ENCODE data around the gene OR6S1. TPM values are rescaled to one million over a fixed set of nuclear protein-coding genes. Genes with fewer than 3 reads are reported as not detected.
"Not testable (repeated sequence)": the region's sequence is repeated elsewhere in the genome, so short reads cannot be mapped to it uniquely, and the experiment has no call there.

The OR6S1 gene
- total RNA-seq, 2 experiments from 2014 or later: not detected

DNA sequence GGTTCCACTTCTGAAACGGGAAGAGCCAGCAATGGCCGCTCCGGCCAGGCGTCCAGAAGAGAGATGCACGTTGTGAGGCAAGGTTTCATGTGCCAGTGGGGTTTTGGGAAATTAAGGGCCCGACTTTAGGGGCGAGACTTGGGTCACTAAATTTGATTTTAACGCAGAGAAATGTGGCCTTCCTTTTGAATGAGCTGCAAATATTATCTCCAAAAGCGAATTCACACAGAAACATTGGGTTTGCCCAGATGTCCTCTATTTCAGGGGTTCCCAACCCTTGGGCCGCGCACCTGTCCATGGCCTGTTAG is 40.6 kb upstream of the OR6S1 start:
- Mint-ChIP-seq H3K4me1 (peaks cover 14% of the 10 kb centered on the region), H3K36me3 (ENCODE audit: low read depth) (no peaks in the 10 kb centered on the region), H3K27me3 (no peaks in the 10 kb centered on the region), H3K27ac (no peak overlapping the region), H3K9me3 (no peaks in the 10 kb centered on the region), H3K4me3 (no peak overlapping the region)
- DNase-seq: no peak
- ChIA-PET CTCF (interaction anchor here (0.8 to 7.3 kb wide), 14 partner anchors 9 to 332 kb away, joined by 3 to 42 read pairs (median 8); no protein-coding TSS in a partner anchor), POLR2A (no interaction called here)

DNA sequence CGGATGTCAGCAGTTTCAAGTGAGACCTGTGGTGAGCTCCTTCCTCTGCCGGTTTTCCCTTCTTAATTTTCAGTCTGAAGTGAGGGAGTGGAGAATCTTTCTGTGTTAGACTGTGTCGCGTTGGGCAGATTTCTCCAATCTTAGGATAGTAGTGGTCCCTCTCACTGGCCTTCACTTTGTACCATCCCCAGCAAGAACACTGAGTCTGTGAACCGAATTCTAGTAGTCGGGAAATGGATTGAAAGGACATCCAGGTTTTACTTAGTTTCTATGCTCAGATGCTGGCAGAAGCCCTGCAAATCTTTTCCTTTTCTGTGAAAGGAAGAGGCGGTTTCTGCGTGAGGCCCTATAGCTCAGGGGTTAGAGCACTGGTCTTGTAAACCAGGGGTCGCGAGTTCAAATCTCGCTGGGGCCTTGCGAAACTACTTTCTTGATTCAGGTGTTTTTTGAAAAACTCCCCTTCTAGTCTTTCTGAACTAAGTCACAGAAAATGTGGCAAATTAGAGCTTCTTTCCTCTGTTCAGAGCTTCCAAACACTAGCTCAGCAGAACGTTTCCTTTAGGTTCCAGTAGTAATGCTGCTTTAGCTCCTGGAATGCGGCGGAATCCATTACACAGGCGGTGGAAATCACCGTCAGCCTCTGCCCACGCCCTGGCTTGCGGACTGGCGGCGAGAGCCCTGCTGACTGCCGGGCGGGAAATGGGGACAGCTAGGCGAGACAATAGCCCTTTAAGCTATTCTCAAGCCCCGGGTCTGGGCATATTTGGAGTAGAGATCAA is 40.0 kb upstream of the OR6S1 start:
- CTCF ChIA-PET: interaction anchor here (0.5 to 7.3 kb wide), 19 partner anchors 8 to 1870 kb away, joined by 3 to 42 read pairs (median 4); no protein-coding TSS in a partner anchor
- Mint-ChIP-seq H3K27ac (no peak overlapping the region), H3K27me3 (no peaks in the 10 kb centered on the region), H3K36me3 (ENCODE audit: low read depth) (no peaks in the 10 kb centered on the region), H3K9me3 (no peaks in the 10 kb centered on the region), H3K4me1 (peaks cover 14% of the 10 kb centered on the region), H3K4me3 (no peak overlapping the region)
- POLR2A ChIA-PET: interaction anchor here (0.6 to 1.2 kb wide), 5 partner anchors 13 to 338 kb away, joined by 3 to 7 read pairs (median 4); partner anchors contain the start of gene PARP2
- peak; percentile 87 for DNase-seq

DNA sequence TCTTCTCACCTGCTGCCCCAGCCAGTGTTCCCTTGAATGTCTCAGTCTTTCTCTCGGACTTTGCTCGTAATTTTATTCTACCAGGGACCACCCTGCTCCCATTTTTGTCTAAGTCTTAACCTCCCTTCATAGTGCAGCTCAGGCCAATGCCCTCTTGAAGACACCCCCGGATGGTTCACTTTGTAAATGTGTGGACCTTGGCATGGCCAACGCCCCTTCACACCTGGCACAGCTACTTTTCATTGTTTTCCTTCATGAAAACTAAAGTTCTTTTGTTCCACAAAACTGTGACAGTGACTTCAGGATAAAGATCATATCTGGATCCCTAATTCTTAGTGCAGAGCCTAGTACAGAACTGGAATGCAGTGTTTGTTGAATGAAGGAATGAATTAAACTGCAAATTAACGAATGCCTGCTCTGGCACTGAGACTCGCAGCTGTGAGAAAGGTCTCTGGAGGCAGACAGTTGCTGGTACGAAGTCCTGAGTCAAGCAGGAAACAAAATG is 39.4 kb upstream of the OR6S1 start:
- Mint-ChIP-seq H3K4me3 (no peak overlapping the region), H3K27ac (no peak overlapping the region), H3K27me3 (no peaks in the 10 kb centered on the region), H3K36me3 (ENCODE audit: low read depth) (no peaks in the 10 kb centered on the region), H3K4me1 (peaks cover 10% of the 10 kb centered on the region), H3K9me3 (no peaks in the 10 kb centered on the region)
- no peak for DNase-seq
- ChIA-PET CTCF (interaction anchor here (0.5 to 7.3 kb wide), 15 partner anchors 10 to 1870 kb away, joined by 3 to 42 read pairs (median 5); no protein-coding TSS in a partner anchor), POLR2A (interaction anchor here (0.6 to 1.2 kb wide), 5 partner anchors 12 to 338 kb away, joined by 3 to 7 read pairs (median 4); partner anchors contain the start of gene PARP2)

DNA sequence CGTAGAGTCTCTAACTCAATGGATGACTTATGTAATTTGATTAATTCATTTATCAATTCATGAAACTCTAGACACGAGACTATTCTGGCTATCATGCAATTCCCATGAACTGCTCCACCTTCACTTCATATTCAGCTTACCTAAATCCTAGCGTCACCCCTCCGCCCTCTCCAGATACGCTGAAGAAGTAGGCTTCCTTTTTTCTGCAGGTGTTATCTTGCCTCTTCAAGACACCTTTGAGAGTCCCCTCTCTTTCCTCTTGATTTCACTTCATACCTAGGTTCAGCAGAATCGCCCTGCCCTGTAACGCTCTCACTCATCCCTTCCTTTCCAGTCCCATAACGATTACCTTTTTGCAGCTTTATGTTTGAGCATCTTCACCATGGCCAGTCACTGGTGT is 38.9 kb upstream of the OR6S1 start:
- Mint-ChIP-seq H3K27ac (no peak overlapping the region), H3K4me3 (no peak overlapping the region), H3K4me1 (peaks cover 10% of the 10 kb centered on the region)

DNA sequence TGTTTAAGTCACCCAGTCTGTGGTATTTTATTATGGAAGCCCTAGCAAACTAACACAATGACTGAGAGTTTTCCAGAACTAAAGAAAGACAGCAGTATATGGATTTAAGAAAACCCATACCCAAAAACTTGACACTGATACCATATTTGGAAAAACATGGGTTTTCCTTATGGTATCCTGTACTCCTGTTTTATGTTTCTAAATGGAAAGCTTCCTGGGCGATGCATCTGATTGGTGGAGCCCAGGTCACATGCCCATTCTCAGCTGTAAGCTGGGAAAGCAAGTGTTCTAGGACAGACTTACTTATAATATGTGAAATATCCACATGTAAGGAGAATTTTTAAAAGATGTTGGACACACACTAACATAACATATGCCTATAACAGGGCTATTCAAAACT is 38.4 kb upstream of the OR6S1 start:
- peaks cover 3% of the 10 kb centered on the region for H3K27me3 Mint-ChIP-seq
- no peaks in the 10 kb centered on the region for H3K9me3 Mint-ChIP-seq
- DNase-seq: no peak
- no peak overlapping the region for H3K27ac Mint-ChIP-seq
- POLR2A ChIA-PET: no interaction called here
- H3K4me1 Mint-ChIP-seq: peaks cover 5% of the 10 kb centered on the region
- H3K4me3 Mint-ChIP-seq: no peak overlapping the region
- no peaks in the 10 kb centered on the region for H3K36me3 Mint-ChIP-seq (ENCODE audit: low read depth)
- CTCF ChIA-PET: interaction anchor here (1.0 to 7.3 kb wide), 7 partner anchors 11 to 67 kb away, joined by 3 to 42 read pairs (median 9); no protein-coding TSS in a partner anchor

More for the DNA sequence above, 38.9 kb upstream of the OR6S1 start:
- Mint-ChIP-seq H3K27me3 (peaks cover 3% of the 10 kb centered on the region), H3K9me3 (no peaks in the 10 kb centered on the region), H3K36me3 (ENCODE audit: low read depth) (no peaks in the 10 kb centered on the region)
- ChIA-PET POLR2A (interaction anchor here (0.9 kb wide), 1 partner anchor 17 kb away, joined by 3 read pairs; no protein-coding TSS in a partner anchor), CTCF (interaction anchor here (1.0 to 7.3 kb wide), 8 partner anchors 11 to 67 kb away, joined by 3 to 42 read pairs (median 8); no protein-coding TSS in a partner anchor)
- DNase-seq: no peak

DNA sequence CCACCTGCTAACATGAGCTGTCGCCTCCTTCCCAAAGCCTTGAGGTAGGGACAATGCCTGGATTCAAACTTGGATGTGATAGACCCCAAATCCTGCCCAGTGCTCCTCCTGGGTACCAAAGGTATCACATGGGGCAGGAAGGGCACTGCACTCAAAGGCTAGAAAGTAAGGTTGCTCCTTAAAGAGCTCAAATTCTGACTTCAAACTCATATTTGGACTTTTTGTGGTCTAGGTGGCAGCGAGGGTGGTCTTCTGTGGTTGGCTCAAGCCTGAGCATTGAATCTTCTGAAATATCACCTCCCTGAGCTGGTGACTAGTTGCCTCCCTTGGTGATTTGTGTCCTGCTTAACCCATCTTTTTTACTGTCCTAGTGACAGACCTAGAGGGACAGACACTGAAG is 34.6 kb upstream of the OR6S1 start:
- Mint-ChIP-seq H3K27ac (no peak overlapping the region), H3K27me3 (peaks cover 3% of the 10 kb centered on the region), H3K4me3 (no peak overlapping the region), H3K36me3 (ENCODE audit: low read depth) (no peaks in the 10 kb centered on the region), H3K9me3 (no peaks in the 10 kb centered on the region), H3K4me1 (peaks cover 6% of the 10 kb centered on the region)
- DNase-seq: no peak
- ChIA-PET CTCF (interaction anchor here (0.6 to 3.3 kb wide), 6 partner anchors 9 to 18 kb away, joined by 3 to 8 read pairs (median 4); partner anchors contain the start of gene RNASE4), POLR2A (no interaction called here)

DNA sequence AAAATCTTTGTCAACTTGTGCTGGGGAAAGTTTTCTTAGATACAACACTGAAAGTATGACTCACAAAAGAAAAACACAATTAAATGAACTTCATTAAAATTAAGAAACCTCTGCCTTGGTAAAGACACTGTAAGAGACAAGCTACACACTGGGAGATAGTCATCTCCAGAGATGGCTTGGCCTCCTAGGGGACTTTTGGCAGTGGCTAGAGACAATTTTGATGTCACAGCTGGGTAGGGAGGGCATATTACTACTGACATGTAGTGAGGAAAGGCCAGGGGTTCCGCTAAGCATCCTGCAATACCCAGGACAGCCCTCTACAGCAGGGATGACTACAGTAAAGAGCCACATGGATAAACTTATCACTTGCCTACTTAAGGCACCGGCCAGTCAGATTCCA is 34.2 kb upstream of the OR6S1 start:
- no peaks in the 10 kb centered on the region for H3K9me3 Mint-ChIP-seq
- H3K27me3 Mint-ChIP-seq: peaks cover 3% of the 10 kb centered on the region
- no peak for DNase-seq
- CTCF ChIA-PET: interaction anchor here (0.6 to 3.3 kb wide), 4 partner anchors 9 to 18 kb away, joined by 3 to 8 read pairs (median 4); partner anchors contain the start of gene RNASE4
- H3K4me1 Mint-ChIP-seq: peaks cover 7% of the 10 kb centered on the region
- no peak overlapping the region for H3K4me3 Mint-ChIP-seq
- H3K36me3 Mint-ChIP-seq (ENCODE audit: low read depth): peaks cover under 1% of the 10 kb centered on the region
- POLR2A ChIA-PET: interaction anchor here (0.7 kb wide), 1 partner anchor 71 kb away, joined by 3 read pairs; no protein-coding TSS in a partner anchor
- no peak overlapping the region for H3K27ac Mint-ChIP-seq

DNA sequence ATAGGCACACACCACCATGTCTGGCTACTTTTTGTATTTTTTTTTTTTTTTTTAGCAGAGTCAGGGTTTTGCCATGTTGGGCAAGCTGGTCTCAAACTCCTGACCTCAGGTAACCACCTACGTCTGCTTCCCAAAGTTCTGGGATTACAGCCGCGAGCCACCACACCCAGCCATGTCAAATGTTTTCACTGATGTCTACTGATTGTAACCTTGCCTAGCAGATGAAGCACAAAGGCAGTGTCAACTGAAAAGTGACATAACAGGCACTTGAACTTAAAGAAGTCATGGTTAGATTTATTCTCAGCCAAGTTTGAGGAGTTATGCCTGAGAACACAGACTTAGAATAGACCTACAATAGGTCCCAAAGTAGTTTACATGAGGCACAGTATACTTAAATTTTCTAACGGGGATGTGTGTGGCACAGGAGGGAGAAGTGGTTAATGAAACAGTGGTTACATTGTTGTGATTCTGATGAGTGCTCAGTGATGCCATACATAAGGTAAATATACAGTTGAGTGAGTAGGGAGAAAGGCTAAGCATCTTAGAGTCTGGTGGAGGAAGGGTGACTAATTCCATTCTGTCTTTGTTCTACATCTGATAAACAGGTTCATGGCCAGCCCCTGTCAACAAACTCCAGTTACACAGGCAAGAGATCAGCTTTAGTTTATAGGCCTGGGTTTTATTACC is 30.2 kb upstream of the OR6S1 start:
- Mint-ChIP-seq H3K9me3 (peaks cover 10% of the 10 kb centered on the region), H3K4me3 (no peak overlapping the region), H3K27ac (no peak overlapping the region), H3K27me3 (peaks cover 3% of the 10 kb centered on the region), H3K36me3 (ENCODE audit: low read depth) (peaks cover 9% of the 10 kb centered on the region), H3K4me1 (peaks cover 30% of the 10 kb centered on the region)
- DNase-seq: no peak
- CTCF ChIA-PET: interaction anchor here (4.7 kb wide), 1 partner anchor 10 kb away, joined by 42 read pairs; the partner anchor contains the start of gene RNASE4
- POLR2A ChIA-PET: no interaction called here

DNA sequence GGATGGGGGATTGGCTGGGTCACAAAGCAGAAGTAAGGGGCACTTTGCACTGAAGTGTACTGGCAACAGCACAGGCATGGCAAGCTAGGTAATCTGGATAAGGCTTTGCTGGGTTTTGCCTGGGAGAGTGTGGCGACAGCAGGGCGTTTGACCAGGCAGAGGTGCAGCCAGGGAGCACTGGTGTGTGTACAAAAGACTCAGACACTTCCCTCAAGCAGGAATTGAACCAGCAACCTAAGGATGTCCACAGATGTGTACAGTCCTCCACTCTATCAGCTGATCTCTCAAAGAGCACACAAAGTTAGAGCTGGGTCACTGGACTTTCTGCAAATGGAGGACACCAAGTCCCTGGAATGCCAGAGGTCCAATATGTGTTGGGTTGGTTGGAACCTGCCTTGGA is 27.5 kb upstream of the OR6S1 start:
- Mint-ChIP-seq H3K27me3 (peaks cover 5% of the 10 kb centered on the region), H3K4me1 (peaks cover 37% of the 10 kb centered on the region), H3K36me3 (ENCODE audit: low read depth) (peaks cover 9% of the 10 kb centered on the region), H3K4me3 (no peak overlapping the region), H3K9me3 (peaks cover 10% of the 10 kb centered on the region), H3K27ac (no peak overlapping the region)
- POLR2A ChIA-PET: interaction anchor here (0.6 to 1.4 kb wide), 2 partner anchors 12 to 182 kb away, joined by 6 to 7 read pairs; no protein-coding TSS in a partner anchor
- no peak for DNase-seq
- CTCF ChIA-PET: interaction anchor here (0.8 to 4.7 kb wide), 4 partner anchors 13 to 32 kb away, joined by 3 to 42 read pairs (median 5); partner anchors contain the start of gene RNASE4

DNA sequence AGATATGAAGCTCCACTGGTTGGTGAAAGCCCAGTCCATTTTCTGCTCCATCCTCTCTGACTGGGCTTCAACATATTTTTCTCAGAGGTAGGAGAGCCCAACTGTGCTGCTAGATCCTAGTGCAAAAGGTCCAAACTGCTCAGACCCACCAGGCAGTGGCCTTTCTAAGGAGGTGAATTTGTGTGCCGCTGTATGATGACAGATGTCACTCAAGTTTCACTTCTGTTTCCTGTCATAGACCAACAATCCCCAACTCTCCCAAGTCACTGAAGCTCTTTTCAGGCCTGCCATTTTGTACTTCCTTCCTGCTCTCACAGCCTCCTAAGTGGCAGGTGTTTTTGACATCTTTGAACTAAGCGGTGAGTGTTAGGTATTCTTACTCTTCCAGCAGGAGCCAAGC is 26.5 kb upstream of the OR6S1 start:
- peak; percentile 25 for DNase-seq
- Mint-ChIP-seq H3K27ac (peak overlapping the region; percentile 88), H3K9me3 (peaks cover 10% of the 10 kb centered on the region), H3K27me3 (peaks cover 13% of the 10 kb centered on the region), H3K4me3 (no peak overlapping the region), H3K4me1 (peaks cover 46% of the 10 kb centered on the region), H3K36me3 (ENCODE audit: low read depth) (peaks cover 9% of the 10 kb centered on the region)
- ChIA-PET CTCF (interaction anchor here (0.6 to 4.7 kb wide), 4 partner anchors 9 to 24 kb away, joined by 3 to 42 read pairs (median 5); partner anchors contain the start of gene RNASE4), POLR2A (interaction anchor here (1.4 kb wide), 1 partner anchor 13 kb away, joined by 7 read pairs; no protein-coding TSS in a partner anchor)

DNA sequence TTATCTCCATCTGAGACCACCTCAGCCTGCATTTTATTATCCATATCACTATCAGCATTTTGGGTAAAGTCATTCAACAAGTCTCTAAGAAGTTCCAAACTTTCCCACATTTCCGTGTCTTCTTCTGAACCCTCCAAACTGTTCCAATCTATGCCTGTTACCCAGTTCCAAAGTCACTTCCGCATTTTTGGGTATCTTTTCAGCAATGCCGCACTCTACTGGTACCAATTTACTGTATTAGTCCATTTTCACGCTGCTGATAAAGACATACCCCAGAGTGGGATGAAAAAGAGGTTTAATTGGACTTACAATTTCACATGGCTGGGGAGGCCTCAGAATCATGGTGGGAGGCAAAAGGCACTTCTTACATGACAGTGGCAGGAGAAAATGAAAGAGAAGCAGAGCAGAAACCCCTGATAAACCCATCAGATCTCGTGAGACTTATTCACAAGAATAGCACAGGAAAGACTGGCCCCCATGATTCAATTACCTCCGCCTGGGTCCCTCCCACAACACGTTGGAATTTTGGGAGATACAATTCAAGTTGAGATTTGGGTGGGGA is 25.0 kb upstream of the OR6S1 start:
- peaks cover 15% of the 10 kb centered on the region for H3K27me3 Mint-ChIP-seq
- peaks cover 56% of the 10 kb centered on the region for H3K4me1 Mint-ChIP-seq
- POLR2A ChIA-PET; H3K27ac Mint-ChIP-seq; H3K9me3 Mint-ChIP-seq; H3K4me3 Mint-ChIP-seq; H3K36me3 Mint-ChIP-seq (ENCODE audit: low read depth); DNase-seq: not testable (repeated sequence)
- CTCF ChIA-PET: interaction anchor here (0.6 to 2.0 kb wide), 3 partner anchors 10 to 15 kb away, joined by 3 to 4 read pairs (median 4); no protein-coding TSS in a partner anchor
